CD4-positive, alpha-beta T cell (primary cell): ENCODE measurements around the gene TPCN2. TPM values are rescaled to one million over a fixed set of nuclear protein-coding genes. Genes with fewer than 3 reads are reported as not detected.

Source experiments
- ATAC-seq: fragments of 200-7000 bp; cut with Tn5 transposase; one replicate; pipeline ENCODE4 v1.10.0; 2022; ENCODE audit warnings: mild to moderate bottlenecking; ENCODE audit not compliant: poor library complexity
- CTCF ChIA-PET: fragments of 350-600 bp; sonication (Branson Sonifier 250); formaldehyde crosslinking; loops from one replicate; lab custom pipeline; 2021; ENCODE audit warnings: antibody characterized with exemption, inconsistent platforms; lab: Charles Lee
- POLR2A ChIA-PET: fragments of 350-600 bp; sonication (Branson Sonifier 250); formaldehyde crosslinking; loops from one replicate; lab custom pipeline; 2021; ENCODE audit warnings: antibody characterized with exemption, inconsistent platforms; lab: Charles Lee
- DNase-seq, 14 experiments: peaks; one replicate each; pipeline ENCODE4 v3.0.0-alpha.2; 2013 to 2020; ENCODE audit warnings: mixed read lengths in 2 of 14
- H3K27ac ChIP-seq, 2 donors: one replicate each; pipeline versions ENCODE4 v1.5.1 to v1.7.0; 2013; ENCODE audit warnings: low read length in 2 of 2, low read depth in 1 of 2, mild to moderate bottlenecking in 1 of 2
- H3K27me3 ChIP-seq, 2 experiments: 1 replicate in 1 of 2; 2 replicates in 1 of 2; pipeline versions ENCODE4 v1.6.1 to v1.7.0; 2013; ENCODE audit warnings: low read length in 2 of 2, control low read depth in 1 of 2, mild to moderate bottlenecking in 1 of 2, moderate library complexity in 1 of 2; ENCODE audit not compliant: insufficient read depth in 2 of 2, control insufficient read depth in 1 of 2
- H3K36me3 ChIP-seq: one replicate; pipeline ENCODE4 v1.6.1; 2013; ENCODE audit warnings: low read length, control low read depth; ENCODE audit not compliant: insufficient read depth
- H3K4me1 ChIP-seq: one replicate; pipeline ENCODE4 v1.6.1; 2013; ENCODE audit warnings: low read length, control low read depth; ENCODE audit not compliant: insufficient read depth
- H3K4me3 ChIP-seq: one replicate; pipeline ENCODE4 v1.5.1; 2013; ENCODE audit warnings: mild to moderate bottlenecking, low read length, moderate library complexity
- H3K9me3 ChIP-seq, 2 experiments: 1 replicate in 1 of 2; 2 replicates in 1 of 2; pipeline versions ENCODE4 v1.6.1 to v1.7.0; 2013; ENCODE audit warnings: low read length in 2 of 2, mild to moderate bottlenecking in 2 of 2, control low read depth in 1 of 2, moderate library complexity in 1 of 2; ENCODE audit not compliant: control insufficient read depth in 1 of 2, insufficient read depth in 1 of 2
- H3K27ac Mint-ChIP-seq: one replicate; pipeline ENCODE4 v1.8.0; 2020; ENCODE audit warnings: mixed read lengths
- H3K27me3 Mint-ChIP-seq: one replicate; pipeline ENCODE4 v1.8.0; 2021; ENCODE audit warnings: mixed read lengths
- H3K36me3 Mint-ChIP-seq: one replicate; pipeline ENCODE4 v1.8.0; 2021; ENCODE audit warnings: low read depth, mixed read lengths
- H3K4me1 Mint-ChIP-seq: one replicate; pipeline ENCODE4 v1.8.0; 2021; ENCODE audit warnings: low read depth, mixed read lengths
- H3K4me3 Mint-ChIP-seq: one replicate; pipeline ENCODE4 v1.8.0; 2020; ENCODE audit warnings: mild to moderate bottlenecking, mixed read lengths
- H3K9me3 Mint-ChIP-seq: one replicate; pipeline ENCODE4 v1.8.0; 2020; ENCODE audit warnings: mixed read lengths
- intact Hi-C, 2 experiments: fragments of 100-400 bp; cut with DNase I in 1 of 2; cut with micrococcal nuclease in 1 of 2; formaldehyde crosslinking; loops; one replicate each; pipeline versions ENCODE4 v1.15.1 to v1.9.0; 2023 to 2025; cut with DNase I, micrococcal nuclease
- total RNA-seq, 174 experiments: library from RNA in 2 of 174; stranded (reverse) in 2 of 174; gene quantifications; one replicate each; pipeline ENCODE4 v1.2.3 and lab custom pipeline; 2021 to 2026
- TF ChIP-seq, protein P1 (sequence below): fragments of 200-600 bp; IDR thresholded peaks from one replicate; pipeline ENCODE4 v1.8.0; 2022; ENCODE audit warnings: antibody characterized with exemption, mild to moderate bottlenecking

The TPCN2 gene
- total RNA-seq, 2 experiments from 2014 or later: 10.2 to 11.5 TPM

DNA sequence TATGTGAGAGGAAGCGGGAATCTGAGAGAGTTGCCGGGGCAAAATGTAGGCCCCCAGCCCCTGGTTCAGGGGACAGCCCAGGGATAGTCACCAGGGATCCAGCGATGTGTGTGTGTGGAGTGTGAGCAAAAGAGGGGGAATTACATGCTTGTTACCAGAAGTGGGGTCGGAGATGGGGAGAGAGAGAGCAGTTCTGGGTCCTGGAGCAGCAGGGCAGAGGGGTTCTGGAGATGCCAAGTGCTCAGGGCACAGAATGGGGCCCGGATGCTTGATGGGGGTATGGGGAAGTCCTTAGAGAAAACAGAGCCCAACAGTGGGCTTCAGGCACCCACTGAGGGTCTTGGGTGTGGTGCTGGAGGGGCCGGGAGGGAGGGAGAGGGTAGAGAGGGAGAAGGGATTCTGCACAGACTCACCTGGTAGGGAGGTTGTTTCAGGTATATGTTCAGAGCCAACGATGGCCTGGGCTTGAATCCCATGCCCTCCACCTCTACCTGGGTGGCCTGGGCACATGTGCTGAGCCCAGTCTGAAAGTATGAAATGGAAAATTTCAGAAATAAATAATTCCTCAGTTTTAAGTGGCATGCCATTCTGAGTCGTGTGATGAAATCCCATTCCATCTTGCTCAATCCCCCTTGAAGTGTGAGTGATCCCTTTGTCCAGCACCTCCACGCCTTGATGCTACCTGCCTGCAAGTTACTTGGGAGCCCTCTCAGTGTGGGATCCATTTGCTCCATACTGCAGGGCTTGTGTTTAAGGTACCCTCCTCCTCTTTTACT is 119.4 kb downstream of the TPCN2 start:
- no peaks in the 10 kb centered on the region for H3K4me1 ChIP-seq
- intact Hi-C loops: no loop called here
- no peak overlapping the region for H3K27ac Mint-ChIP-seq
- peaks cover 5% of the 10 kb centered on the region in 2 experiments for H3K9me3 ChIP-seq
- H3K9me3 Mint-ChIP-seq: peaks cover 4% of the 10 kb centered on the region
- H3K27me3 Mint-ChIP-seq: no peaks in the 10 kb centered on the region
- no peaks in the 10 kb centered on the region for H3K4me1 Mint-ChIP-seq
- ATAC-seq (no peak), DNase-seq (no peak)
- peaks cover 0 to 2% of the 10 kb centered on the region in 2 experiments for H3K27me3 ChIP-seq
- H3K27ac ChIP-seq: no peak overlapping the region
- ChIA-PET POLR2A (no interaction called here), CTCF (no interaction called here)
- no peak overlapping the region for H3K4me3 Mint-ChIP-seq
- no peak overlapping the region for H3K4me3 ChIP-seq
- TF ChIP-seq, protein P1, sequence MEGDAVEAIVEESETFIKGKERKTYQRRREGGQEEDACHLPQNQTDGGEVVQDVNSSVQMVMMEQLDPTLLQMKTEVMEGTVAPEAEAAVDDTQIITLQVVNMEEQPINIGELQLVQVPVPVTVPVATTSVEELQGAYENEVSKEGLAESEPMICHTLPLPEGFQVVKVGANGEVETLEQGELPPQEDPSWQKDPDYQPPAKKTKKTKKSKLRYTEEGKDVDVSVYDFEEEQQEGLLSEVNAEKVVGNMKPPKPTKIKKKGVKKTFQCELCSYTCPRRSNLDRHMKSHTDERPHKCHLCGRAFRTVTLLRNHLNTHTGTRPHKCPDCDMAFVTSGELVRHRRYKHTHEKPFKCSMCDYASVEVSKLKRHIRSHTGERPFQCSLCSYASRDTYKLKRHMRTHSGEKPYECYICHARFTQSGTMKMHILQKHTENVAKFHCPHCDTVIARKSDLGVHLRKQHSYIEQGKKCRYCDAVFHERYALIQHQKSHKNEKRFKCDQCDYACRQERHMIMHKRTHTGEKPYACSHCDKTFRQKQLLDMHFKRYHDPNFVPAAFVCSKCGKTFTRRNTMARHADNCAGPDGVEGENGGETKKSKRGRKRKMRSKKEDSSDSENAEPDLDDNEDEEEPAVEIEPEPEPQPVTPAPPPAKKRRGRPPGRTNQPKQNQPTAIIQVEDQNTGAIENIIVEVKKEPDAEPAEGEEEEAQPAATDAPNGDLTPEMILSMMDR: no peak
- no peaks in the 10 kb centered on the region for H3K36me3 ChIP-seq
- H3K36me3 Mint-ChIP-seq: no peaks in the 10 kb centered on the region

DNA sequence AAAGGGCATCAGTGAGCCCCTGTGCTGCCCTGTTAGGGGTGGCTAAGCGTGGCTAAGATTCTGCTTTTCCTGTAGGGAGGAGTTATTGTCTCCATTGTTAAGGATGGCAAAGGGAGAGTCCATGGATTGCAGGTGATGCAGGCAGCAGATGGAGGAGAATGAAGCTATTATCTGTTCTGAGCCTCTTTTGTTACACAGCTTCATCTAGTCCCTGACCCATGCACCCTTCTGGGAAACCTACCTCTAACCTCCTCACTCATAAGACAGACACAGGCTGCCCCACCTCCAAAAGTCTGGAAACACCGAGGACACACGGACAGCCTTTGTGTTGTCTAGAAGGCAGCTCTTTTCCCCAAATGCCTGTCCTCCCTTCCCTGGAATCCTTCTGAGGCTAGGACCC is 120.7 kb downstream of the TPCN2 start:
- ChIA-PET CTCF (no interaction called here), POLR2A (no interaction called here)
- ATAC-seq (no peak), DNase-seq (no peak)
- Histone ChIP-seq H3K36me3 (no peaks in the 10 kb centered on the region), H3K27ac (no peak overlapping the region), H3K4me1 (no peaks in the 10 kb centered on the region), H3K27me3 (peaks cover 0 to 2% of the 10 kb centered on the region in 2 experiments), H3K9me3 (peaks cover 0 to 2% of the 10 kb centered on the region in 2 experiments), H3K4me3 (no peak overlapping the region)
- TF ChIP-seq, protein P1: no peak
- H3K4me3 Mint-ChIP-seq: no peak overlapping the region
- no peaks in the 10 kb centered on the region for H3K27me3 Mint-ChIP-seq
- no peaks in the 10 kb centered on the region for H3K9me3 Mint-ChIP-seq
- intact Hi-C loops: no loop called here
- H3K27ac Mint-ChIP-seq: no peak overlapping the region
- H3K4me1 Mint-ChIP-seq: no peaks in the 10 kb centered on the region
- H3K36me3 Mint-ChIP-seq: no peaks in the 10 kb centered on the region

DNA sequence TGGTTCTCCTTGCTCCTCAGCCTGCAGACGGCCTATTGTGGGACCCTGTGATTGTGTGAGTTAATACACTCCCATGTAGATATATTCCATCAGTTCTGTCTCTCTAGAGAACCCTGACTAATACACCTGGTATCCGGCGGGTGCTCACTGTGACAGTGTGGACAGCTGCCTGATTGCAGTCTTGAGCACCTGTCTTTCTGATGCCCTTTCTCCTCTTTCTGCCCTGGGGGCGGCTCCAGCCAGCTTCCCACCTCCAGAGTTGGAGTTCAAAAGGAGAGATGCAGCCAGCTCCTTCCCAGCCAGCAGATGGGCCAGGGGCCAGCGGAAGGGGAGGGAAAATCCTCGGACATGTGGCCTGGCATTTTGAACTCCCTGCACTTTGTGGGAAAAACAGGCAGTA is 122.0 kb downstream of the TPCN2 start:
- TF ChIP-seq, protein P1: no peak
- Histone ChIP-seq H3K4me1 (no peaks in the 10 kb centered on the region), H3K27me3 (no peaks in the 10 kb centered on the region), H3K36me3 (no peaks in the 10 kb centered on the region), H3K9me3 (peaks cover 8 to 12% of the 10 kb centered on the region in 2 experiments), H3K27ac (no peak overlapping the region), H3K4me3 (no peak overlapping the region)
- Mint-ChIP-seq H3K27ac (no peak overlapping the region), H3K9me3 (no peaks in the 10 kb centered on the region), H3K27me3 (no peaks in the 10 kb centered on the region), H3K4me3 (no peak overlapping the region), H3K36me3 (no peaks in the 10 kb centered on the region), H3K4me1 (no peaks in the 10 kb centered on the region)
- intact Hi-C loops: no loop called here
- DNase-seq (no peak), ATAC-seq (no peak)
- ChIA-PET CTCF (interaction anchor here (0.8 kb wide), 1 partner anchor 10 kb away, joined by 3 read pairs; no protein-coding TSS in a partner anchor), POLR2A (no interaction called here)
